ENCODE results near the gene KAZN. TPM values are rescaled to one million over a fixed set of nuclear protein-coding genes. Genes with fewer than 3 reads are reported as not detected.

KAZN gene
- polyA plus RNA-seq, 1 of the 3 experiments (the other 2 are of a cell fraction): 6.8 TPM

GRCh38 chr1:15117671-15118325 is 519.3 kb downstream of the KAZN start:
- Histone ChIP-seq H3K27me3 (ENCODE audit: insufficient read depth) (no peaks in the 10 kb centered on the region; the same call in 1 of the 2 replicates), H3K27ac (ENCODE audit: low read depth in 2 of 2, low read length in 1 of 2) (no peak overlapping the region; a peak in 1 of 4 replicates), H3K9ac (no peak overlapping the region), H3K4me2 (no peak overlapping the region), H3K9me3 (no peaks in the 10 kb centered on the region), H3K79me2 (ENCODE audit: insufficient read depth) (no peaks in the 10 kb centered on the region), H4K20me1 (ENCODE audit: insufficient read depth) (no peaks in the 10 kb centered on the region), H3F3A (replicated peaks; ENCODE audit: insufficient read depth) (no peaks in the 10 kb centered on the region), H3K4me3 (ENCODE audit: low read depth in 2 of 2, low read length in 1 of 2) (no peak overlapping the region), H3K36me3 (replicated peaks in 1 of 2; ENCODE audit: control insufficient read depth in 1 of 2, insufficient read depth in 2 of 2, low read length in 1 of 2) (no peaks in the 10 kb centered on the region), H2AFZ (ENCODE audit: low read depth) (no peak overlapping the region), H3K9me2 (no peaks in the 10 kb centered on the region), H3K4me1 (ENCODE audit: control insufficient read depth in 1 of 2, insufficient read depth in 2 of 2, low read depth in 1 of 2, low read length in 1 of 2) (peaks cover 0 to 15% of the 10 kb centered on the region in 2 experiments; a peak in 2 of 4 replicates)
- 62% methylated on average over 6 of the region's 8 CpGs for WGBS (ENCODE audit: low lambda C conversion rate)
- no peak for DNase-seq
- ChIA-PET POLR2A (no interaction called here), CTCF (interaction anchor here (1.1 to 1.9 kb wide), 4 partner anchors 11 to 186 kb away, joined by 3 to 11 read pairs (median 5); no protein-coding TSS in a partner anchor)
- TF ChIP-seq TAF1 (IDR thresholded peaks at IDR 0.05; ENCODE audit: borderline replicate concordance, low read depth, low read length) (no peak), MAX (IDR thresholded peaks at IDR 0.05; ENCODE audit: low read depth) (no peak), USF2 (IDR thresholded peaks at IDR 0.05; ENCODE audit: borderline replicate concordance, low read depth, low read length) (no peak), FOSL2 (IDR thresholded peaks at IDR 0.05; ENCODE audit: borderline replicate concordance, low read depth) (no peak), TEAD4 (IDR thresholded peaks at IDR 0.05; ENCODE audit: borderline replicate concordance, insufficient read depth) (no peak), GATA2 (CRISPR knock-in tag; IDR thresholded peaks at IDR 0.05) (no peak), EP300 (IDR thresholded peaks at IDR 0.05; ENCODE audit: borderline replicate concordance in 1 of 2, low read depth in 1 of 2, low read length in 1 of 2) (no peak), RAD21 (IDR thresholded peaks at IDR 0.05; ENCODE audit: low read length) (no peak), RXRA (IDR thresholded peaks at IDR 0.05; ENCODE audit: borderline replicate concordance, low read depth) (no peak), SIN3A (IDR thresholded peaks at IDR 0.05; ENCODE audit: borderline replicate concordance, low read depth, low read length) (no peak), REST (IDR thresholded peaks at IDR 0.05; ENCODE audit: low read depth, low read length) (no peak), MXI1 (IDR thresholded peaks at IDR 0.05; ENCODE audit: low read depth, low read length) (no peak), JUND (IDR thresholded peaks at IDR 0.05) (no peak)
- TF ChIP-seq, protein P1, sequence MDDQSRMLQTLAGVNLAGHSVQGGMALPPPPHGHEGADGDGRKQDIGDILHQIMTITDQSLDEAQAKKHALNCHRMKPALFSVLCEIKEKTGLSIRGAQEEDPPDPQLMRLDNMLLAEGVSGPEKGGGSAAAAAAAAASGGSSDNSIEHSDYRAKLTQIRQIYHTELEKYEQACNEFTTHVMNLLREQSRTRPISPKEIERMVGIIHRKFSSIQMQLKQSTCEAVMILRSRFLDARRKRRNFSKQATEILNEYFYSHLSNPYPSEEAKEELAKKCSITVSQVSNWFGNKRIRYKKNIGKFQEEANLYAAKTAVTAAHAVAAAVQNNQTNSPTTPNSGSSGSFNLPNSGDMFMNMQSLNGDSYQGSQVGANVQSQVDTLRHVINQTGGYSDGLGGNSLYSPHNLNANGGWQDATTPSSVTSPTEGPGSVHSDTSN (IDR thresholded peaks at IDR 0.05): no peak
